SK-N-MC (cell line): ENCODE results near the gene CACNA2D2.

ENCODE experiments used
- EZH2 ChIP-seq: fragments of 200-600 bp; sonication (generic); IDR thresholded peaks from one replicate; pipeline ENCODE4 v1.6.1; 2017; ENCODE audit warnings: antibody characterized with exemption
- POLR2AphosphoS5 ChIP-seq: IDR thresholded peaks from 2 replicates; pipeline ENCODE4 v1.6.1; 2012; ENCODE audit warnings: mild to moderate bottlenecking, low read depth, low read length, borderline replicate concordance

- TF ChIP-seq EZH2 (no peak), POLR2AphosphoS5 (no peak)
Measured at GRCh38 chr3:50493086-50493485, 10.3 kb downstream of the CACNA2D2 start.
